ENCODE data around the gene TRAPPC2L. TPM values are rescaled to one million over a fixed set of nuclear protein-coding genes. Genes with fewer than 3 reads are reported as not detected.

Gene TRAPPC2L
- total RNA-seq, 2 donors from 2014 or later = 110 TPM

DNA sequence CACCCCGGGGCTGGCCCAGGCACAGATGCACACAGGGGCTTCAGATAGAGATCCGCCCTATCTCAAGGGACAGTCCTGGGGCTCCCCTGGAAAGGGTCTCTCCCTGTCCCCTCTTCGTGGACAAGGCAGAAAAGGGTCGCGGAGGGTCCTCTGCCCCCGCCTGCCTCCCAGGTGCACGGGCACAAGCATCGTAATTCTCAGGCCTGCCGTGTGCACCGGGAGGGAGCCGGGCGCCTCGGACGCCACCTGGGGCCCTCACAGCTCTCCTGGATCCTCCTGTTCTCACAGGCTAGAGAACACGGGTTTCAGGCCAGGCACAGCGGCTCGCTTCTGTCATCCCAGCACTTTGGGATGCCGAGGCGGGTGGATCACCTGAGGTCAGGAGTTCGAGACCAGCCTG lies 21.4 kb downstream of the TRAPPC2L start:
- no peak overlapping the region for H3K27ac Mint-ChIP-seq
- 93 to 95% methylated on average over 15 to 20 of the region's 20 CpGs for WGBS, 2 experiments (ENCODE audit: insufficient coverage in 1 of 2, insufficient read length in 1 of 2)
- Histone ChIP-seq H3K36me3 (ENCODE audit: control insufficient read depth, insufficient read depth, low read length) (no peaks in the 10 kb centered on the region), H3K27me3 (ENCODE audit: control insufficient read depth, insufficient read depth, low read length, poor library complexity, severe bottlenecking) (no peaks in the 10 kb centered on the region), H3K9ac (ENCODE audit: extremely low read depth, low read length, poor library complexity, severe bottlenecking) (no peak overlapping the region), H3K27ac (ENCODE audit: low read depth, low read length) (no peak overlapping the region), H3K4me1 (ENCODE audit: control insufficient read depth, insufficient read depth, low read length) (no peaks in the 10 kb centered on the region), H3K9me3 (ENCODE audit: control insufficient read depth, low read length) (no peaks in the 10 kb centered on the region), H3K4me3 (ENCODE audit: low read length) (no peak overlapping the region)
- no peak for DNase-seq
- H3K4me1 Mint-ChIP-seq = no peaks in the 10 kb centered on the region
- no peaks in the 10 kb centered on the region for H3K36me3 Mint-ChIP-seq (ENCODE audit: low read depth)
- no peaks in the 10 kb centered on the region for H3K9me3 Mint-ChIP-seq
- H3K4me3 Mint-ChIP-seq = no peak overlapping the region
- TF ChIP-seq, protein P1, sequence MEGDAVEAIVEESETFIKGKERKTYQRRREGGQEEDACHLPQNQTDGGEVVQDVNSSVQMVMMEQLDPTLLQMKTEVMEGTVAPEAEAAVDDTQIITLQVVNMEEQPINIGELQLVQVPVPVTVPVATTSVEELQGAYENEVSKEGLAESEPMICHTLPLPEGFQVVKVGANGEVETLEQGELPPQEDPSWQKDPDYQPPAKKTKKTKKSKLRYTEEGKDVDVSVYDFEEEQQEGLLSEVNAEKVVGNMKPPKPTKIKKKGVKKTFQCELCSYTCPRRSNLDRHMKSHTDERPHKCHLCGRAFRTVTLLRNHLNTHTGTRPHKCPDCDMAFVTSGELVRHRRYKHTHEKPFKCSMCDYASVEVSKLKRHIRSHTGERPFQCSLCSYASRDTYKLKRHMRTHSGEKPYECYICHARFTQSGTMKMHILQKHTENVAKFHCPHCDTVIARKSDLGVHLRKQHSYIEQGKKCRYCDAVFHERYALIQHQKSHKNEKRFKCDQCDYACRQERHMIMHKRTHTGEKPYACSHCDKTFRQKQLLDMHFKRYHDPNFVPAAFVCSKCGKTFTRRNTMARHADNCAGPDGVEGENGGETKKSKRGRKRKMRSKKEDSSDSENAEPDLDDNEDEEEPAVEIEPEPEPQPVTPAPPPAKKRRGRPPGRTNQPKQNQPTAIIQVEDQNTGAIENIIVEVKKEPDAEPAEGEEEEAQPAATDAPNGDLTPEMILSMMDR (conservative IDR thresholded peaks at IDR 0.05) = no peak
- H3K27me3 Mint-ChIP-seq (ENCODE audit: insufficient read depth) = no peaks in the 10 kb centered on the region

DNA sequence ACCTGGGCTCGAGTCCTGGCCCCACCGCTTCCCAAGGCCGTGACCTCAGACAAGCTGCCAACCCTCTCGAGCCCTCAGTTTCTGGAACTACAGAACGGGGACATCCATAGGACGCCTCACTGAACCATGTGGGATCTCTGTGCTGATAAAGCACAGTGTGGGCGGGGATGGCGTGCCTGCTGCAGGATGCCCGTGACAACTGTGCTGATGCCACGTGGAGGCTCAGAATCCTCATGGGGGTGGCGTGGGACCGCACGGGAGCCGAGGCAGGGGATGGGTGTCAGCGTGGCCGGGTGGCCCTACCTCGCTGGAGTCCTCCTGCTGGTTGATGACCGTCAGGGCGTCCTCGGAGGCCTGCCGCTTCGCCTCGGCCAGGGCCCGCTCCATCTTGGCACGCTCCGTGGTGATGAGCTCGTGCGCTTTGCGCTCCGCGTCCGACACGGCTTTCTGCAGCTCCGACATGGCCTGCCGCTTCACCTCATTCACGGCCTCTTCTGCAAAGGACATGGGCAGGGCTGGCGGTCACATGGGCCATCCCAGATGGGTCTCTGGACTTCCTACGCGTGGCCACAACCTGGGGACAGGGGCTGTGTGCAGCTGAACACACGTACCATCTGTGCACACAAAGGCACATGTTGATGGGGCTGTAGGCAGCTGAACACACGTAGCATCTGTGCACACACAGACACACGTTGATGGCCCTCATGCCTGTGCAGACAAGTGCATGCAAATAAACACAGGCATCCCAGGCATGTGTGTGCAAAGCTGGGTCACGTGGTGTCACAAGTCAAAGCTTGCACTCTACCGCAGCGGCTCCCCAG lies 22.2 kb downstream of the TRAPPC2L start:
- Histone ChIP-seq H3K9me3 (ENCODE audit: control insufficient read depth, low read length) (no peaks in the 10 kb centered on the region), H3K36me3 (ENCODE audit: control insufficient read depth, insufficient read depth, low read length) (no peaks in the 10 kb centered on the region), H3K9ac (ENCODE audit: extremely low read depth, low read length, poor library complexity, severe bottlenecking) (no peak overlapping the region), H3K4me1 (ENCODE audit: control insufficient read depth, insufficient read depth, low read length) (no peaks in the 10 kb centered on the region), H3K4me3 (ENCODE audit: low read length) (no peak overlapping the region), H3K27ac (ENCODE audit: low read depth, low read length) (no peak overlapping the region), H3K27me3 (ENCODE audit: control insufficient read depth, insufficient read depth, low read length, poor library complexity, severe bottlenecking) (no peaks in the 10 kb centered on the region)
- DNase-seq = no peak
- Mint-ChIP-seq H3K9me3 (no peaks in the 10 kb centered on the region), H3K27me3 (ENCODE audit: insufficient read depth) (no peaks in the 10 kb centered on the region), H3K4me3 (no peak overlapping the region), H3K27ac (no peak overlapping the region), H3K4me1 (no peaks in the 10 kb centered on the region), H3K36me3 (ENCODE audit: low read depth) (no peaks in the 10 kb centered on the region)
- TF ChIP-seq, protein P1 (conservative IDR thresholded peaks at IDR 0.05) = peak; percentile 27
- WGBS, 2 experiments (ENCODE audit: insufficient coverage in 1 of 2, insufficient read length in 1 of 2) = 94 to 95% methylated on average over 42 to 45 of the region's 45 CpGs

DNA sequence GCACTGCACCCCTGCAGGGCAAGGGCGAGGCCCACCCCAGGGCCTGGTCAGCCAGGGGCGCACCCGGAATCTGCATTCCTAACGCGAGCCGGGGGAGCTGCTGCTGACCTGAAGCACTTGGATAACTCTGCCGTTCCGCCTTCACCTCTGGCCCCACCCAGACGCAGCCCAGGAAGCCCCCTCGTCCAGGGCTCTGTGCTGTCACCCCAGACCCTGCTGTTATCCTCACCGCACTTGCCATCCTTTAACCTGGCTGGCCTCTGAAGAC lies 22.8 kb downstream of the TRAPPC2L start:
- no peaks in the 10 kb centered on the region for H3K27me3 ChIP-seq (ENCODE audit: control insufficient read depth, insufficient read depth, low read length, poor library complexity, severe bottlenecking)
- Mint-ChIP-seq H3K27me3 (ENCODE audit: insufficient read depth) (no peaks in the 10 kb centered on the region), H3K27ac (no peak overlapping the region), H3K4me1 (no peaks in the 10 kb centered on the region), H3K9me3 (no peaks in the 10 kb centered on the region), H3K36me3 (ENCODE audit: low read depth) (no peaks in the 10 kb centered on the region), H3K4me3 (no peak overlapping the region)
- H3K4me3 ChIP-seq (ENCODE audit: low read length) = no peak overlapping the region
- no peak for DNase-seq
- no peaks in the 10 kb centered on the region for H3K9me3 ChIP-seq (ENCODE audit: control insufficient read depth, low read length)
- TF ChIP-seq, protein P1 (conservative IDR thresholded peaks at IDR 0.05) = no peak
- H3K27ac ChIP-seq (ENCODE audit: low read depth, low read length) = no peak overlapping the region
- 86 to 89% methylated on average over 8 to 11 of the region's 11 CpGs for WGBS, 2 experiments (ENCODE audit: insufficient coverage in 1 of 2, insufficient read length in 1 of 2)
- no peaks in the 10 kb centered on the region for H3K4me1 ChIP-seq (ENCODE audit: control insufficient read depth, insufficient read depth, low read length)
- no peak overlapping the region for H3K9ac ChIP-seq (ENCODE audit: extremely low read depth, low read length, poor library complexity, severe bottlenecking)
- H3K36me3 ChIP-seq (ENCODE audit: control insufficient read depth, insufficient read depth, low read length) = no peaks in the 10 kb centered on the region
